Dedifferentiated amniotic fluid mesenchymal stem cell (primary cell): ENCODE results near the gene L3MBTL1.
A peak's percentile ranks its signal among the peaks of the same experiment; 100 is the strongest.
"Not testable (repeated sequence)": the region's sequence is repeated elsewhere in the genome, so short reads cannot be mapped to it uniquely, and the experiment has no call there.

Experiments
- DNase-seq: peaks from one replicate; pipeline ENCODE4 v3.0.0-alpha.2; 2016; ENCODE audit errors: extremely low spot score

L3MBTL1 gene

DNA sequence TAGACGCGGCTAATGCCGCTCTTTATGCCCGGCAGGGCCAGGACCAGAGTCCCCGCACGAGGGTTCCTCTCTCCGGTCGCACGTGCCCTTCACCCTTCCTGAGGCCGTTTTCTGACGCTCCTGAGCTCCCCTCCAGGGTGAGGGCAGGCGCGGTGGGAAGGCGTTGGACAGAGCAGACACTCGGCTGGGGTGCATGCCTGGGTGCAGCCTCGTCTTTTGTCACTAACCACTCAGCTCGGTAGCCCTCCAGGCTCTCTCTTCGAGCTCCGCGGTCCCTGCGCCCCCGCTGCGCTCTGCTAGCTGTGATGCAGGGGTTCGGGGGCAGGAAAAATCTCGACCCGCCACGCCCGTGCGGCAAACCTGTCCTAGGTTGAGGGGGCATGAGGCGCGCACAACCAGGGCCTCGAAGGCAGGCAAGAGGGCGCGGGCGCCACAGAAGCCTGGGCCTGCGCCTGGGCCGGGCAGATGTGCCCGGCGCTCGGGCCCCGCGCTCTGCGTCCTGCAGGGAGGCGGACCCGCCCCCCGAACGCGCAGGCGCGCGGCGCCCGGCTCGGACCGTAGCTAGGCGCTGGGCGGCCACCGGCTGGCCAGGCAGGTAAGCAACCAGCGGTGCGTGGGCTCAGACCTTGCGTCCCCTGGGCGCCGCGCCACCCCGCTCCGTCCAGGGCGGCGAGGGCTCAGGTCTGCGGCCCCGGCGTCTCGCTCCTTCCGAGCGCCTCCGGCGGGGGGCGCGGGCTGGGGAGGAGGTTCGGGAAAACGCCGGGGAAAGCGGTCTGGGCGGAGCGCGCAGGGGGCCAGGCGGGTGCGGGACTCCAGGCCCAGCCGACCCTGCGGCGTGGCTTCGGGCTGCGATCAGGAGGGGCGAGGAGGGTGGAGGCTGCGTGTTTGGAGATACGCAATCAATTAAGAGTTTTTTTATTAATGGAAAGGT is at the start of gene L3MBTL1:
L3MBTL1 (plus strand) TSS at position 548 of the 931 bp plus-strand sequence. CDS start 5,807 bp downstream, outside the sequence.
- no peak for DNase-seq

DNA sequence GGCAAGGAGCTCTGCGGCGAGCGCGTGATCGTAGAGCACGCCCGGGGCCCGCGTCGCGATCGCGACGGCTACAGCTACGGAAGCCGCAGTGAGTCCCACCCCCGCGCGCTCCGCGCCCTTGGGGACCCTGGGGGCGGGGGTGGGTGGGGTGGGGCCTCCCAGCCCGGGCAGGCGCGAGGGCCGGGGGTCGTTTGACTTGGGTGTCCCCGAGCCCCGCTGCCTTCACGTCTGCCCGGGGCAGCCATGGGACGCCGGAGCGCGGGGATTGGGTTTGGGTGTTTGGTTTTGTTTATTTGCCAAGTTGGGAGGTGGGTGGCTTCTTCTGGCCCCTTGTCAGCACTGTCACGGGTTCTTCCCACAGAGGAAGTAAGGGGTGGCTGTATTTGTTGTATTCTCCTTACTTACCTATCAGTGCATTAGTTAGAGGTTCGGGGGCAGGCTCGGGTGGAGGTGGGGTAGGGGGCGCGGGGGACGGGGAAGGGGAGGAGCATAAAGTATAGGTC is 49.0 kb upstream of the L3MBTL1 start:
- no peak for DNase-seq

GRCh38 chr20:43459022-43459942 is 48.2 kb upstream of the L3MBTL1 start:
- no peak for DNase-seq

GRCh38 chr20:43460172-43460829 is 47.2 kb upstream of the L3MBTL1 start:
- DNase-seq, result no peak

DNA sequence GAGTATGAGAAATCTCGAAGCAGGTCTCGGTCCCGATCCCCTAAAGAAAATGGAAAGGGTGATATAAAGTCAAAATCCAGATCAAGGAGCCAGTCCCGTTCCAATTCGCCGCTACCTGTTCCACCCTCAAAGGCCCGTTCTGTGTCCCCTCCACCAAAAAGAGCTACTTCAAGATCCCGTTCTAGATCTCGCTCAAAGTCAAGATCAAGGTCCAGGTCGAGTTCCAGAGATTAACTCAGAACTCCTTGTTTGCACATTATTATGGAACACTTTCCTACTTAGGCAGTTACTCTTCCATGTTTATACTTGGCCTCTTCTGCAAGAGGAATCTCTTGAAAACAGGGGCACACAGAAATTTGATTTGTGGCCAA is 46.7 kb upstream of the L3MBTL1 start:
- DNase-seq, result no peak

DNA sequence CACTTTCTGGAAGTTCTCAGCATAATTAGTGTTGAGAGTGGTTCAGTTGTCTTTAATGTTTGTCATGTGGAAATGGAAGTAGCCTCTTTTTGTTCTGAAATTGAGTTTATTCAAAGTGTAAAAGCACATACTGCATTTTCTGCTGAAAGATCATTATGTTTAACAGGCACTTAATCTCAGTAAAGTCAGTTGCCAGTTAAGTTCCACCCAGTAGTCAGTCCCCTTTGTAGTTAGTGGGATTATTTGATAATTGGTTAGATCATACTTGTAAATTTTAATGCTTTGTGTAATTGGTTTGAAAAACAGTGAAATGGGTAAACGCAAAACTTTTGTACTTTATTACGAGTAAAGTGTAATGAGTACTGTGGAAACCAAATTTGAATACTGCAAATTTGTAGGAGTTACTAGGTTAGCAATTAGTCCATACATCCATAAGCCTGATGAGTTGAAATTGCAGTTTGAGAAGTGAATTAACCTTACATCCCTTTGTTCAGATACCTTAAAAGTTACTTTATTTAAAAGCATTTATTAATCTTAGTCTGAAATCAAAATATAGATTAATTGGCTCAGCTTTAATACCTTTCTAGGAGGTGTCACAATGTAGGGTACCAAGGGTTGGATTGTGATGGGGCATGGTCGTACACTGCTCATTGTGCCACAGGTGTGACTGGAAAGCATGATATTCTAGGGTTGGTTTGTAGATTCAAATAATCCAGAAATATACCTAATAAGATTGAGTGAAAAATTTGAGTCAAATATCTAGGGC is 45.4 kb upstream of the L3MBTL1 start:
- no peak for DNase-seq

GRCh38 chr20:43462660-43463526 is 44.6 kb upstream of the L3MBTL1 start:
- no peak for DNase-seq

DNA sequence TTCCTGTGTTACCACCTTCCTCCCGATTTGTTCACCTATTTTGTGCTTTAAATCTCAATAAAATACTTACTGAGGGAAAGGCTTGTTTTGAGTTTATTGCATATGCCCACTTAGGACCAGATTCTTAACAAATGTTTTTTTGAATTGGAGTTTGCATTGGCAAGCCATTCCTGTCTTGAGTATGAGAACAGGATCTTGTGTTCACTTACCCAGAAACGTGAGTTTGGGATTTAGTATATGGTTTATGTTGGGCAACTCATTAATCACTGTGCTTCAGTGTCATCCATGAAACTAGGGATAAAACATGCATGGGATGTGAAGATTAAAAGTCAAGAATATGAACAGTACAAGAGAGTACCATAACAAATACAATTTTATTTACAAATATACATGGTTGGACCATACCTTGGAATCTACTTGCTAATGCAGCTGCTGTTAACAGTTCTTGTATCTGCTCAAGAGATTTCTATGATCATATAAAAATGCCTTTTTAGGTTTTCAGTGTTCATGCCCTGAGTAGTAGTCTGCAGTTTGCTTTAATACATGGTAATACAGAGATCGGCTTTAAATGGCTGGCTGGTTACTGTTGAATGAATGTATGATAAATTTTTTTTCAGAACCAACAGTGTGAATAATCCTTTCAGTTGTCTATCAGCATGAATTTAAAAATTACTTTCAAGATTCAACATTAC is 43.8 kb upstream of the L3MBTL1 start:
- DNase-seq, result no peak

DNA sequence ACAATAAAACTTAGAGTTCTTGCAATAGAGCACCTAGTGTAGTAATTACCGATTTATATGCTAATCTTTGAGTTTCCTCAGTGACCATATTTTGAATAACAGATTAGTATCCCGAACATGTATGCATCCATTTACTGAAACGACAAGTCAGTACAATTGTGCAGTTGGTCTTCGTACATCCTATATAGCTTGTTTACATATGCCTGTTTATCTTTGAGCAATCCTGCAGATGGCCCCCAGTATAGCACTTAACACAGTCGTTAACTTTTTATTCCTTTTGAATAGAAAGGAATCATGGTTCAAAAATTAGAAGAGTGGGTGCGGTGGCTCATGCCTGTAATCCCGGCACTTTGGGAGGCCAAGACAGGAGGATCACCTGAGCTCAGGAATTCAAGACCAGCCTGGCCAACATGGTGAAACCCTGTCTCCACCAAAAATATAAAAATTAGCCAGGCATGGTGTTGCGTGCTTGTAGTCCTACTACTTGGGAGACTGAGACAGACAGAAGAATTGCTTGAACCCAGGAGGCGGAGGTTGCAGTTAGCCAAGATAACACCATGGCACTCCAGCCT is 43.2 kb upstream of the L3MBTL1 start:
- no peak for DNase-seq

DNA sequence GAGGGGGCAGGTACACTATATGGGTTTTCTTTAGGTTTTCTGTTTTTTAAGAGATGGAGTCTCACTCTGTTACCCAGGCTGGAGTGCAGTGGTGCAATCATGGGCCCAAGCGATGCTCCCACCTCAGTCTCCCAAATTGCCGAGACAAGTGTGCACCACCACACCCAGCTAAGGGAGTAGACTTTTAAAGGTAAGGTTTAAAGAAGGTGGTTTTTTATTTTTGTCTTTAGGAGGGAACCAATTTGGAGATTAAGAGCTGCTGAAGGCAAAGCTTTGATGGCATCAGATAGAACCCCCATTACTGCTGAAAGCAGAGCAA is 41.9 kb upstream of the L3MBTL1 start:
- no peak for DNase-seq

DNA sequence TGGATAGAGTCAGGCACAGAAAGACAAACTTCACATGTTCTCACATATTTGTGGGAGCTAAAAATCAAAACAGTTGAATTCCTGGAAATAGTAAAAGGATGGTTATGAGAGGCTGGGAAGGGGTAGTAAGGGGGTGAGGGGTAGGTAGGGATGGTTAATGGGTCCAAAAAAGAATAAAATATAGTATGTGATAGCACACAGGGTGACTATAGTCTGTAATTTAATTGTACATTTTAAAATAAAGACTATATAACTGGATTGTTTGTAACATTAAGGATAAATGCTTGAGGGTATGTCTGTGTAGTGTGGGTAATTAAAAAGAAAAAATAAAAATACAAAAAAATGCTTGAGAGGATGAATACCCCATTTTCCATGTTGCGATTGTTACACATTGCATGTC is 39.9 kb upstream of the L3MBTL1 start:
- DNase-seq, result no peak

DNA sequence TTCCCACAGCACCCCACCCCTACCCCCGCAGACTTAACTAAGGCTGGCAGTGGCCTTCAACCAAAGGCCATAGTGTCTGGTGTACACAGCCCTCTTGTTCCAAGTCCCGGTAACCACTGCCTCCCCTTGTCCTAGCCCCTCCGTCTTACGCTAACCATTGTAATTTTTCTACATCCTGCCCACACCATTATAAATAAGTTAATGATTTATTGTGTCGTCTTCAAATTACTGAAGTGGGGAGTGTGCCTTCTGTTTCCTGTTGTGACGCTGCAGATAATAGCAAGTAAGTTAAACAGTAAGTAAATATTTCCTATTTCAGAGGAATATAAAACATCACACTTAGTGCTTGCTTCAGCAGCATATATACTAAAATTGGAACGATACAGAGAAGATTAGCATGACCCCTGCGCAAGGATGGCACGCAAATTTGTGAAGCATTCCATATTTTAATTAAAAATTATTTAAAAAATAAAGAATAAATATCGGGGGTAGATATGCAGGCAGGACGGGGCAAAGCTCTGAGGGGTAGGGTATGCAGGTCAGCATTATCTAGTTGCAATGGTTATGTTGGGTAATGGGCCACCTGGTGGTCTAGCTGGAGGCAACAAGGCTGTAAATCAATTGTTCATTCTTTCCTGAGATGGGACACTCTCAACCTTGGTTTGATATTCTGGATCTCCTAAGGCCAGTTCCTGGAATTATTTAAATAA is 34.7 kb upstream of the L3MBTL1 start:
- no peak for DNase-seq

DNA sequence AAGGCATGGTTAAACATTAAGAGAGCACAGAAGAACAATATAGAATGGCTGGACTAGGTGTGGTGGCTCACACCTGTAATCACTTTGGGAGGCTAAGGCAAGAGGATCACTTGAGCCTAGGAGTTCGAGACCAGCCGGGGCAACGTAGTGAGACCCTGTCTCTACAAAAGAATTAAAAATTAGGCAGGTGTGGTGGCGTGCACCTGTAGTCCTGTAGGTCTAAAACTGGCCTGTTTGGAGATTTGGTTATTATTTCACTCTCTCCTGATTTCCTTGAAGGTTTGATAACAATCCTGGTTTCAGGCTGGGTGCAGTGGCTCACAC is 34.2 kb upstream of the L3MBTL1 start:
- no peak for DNase-seq

DNA sequence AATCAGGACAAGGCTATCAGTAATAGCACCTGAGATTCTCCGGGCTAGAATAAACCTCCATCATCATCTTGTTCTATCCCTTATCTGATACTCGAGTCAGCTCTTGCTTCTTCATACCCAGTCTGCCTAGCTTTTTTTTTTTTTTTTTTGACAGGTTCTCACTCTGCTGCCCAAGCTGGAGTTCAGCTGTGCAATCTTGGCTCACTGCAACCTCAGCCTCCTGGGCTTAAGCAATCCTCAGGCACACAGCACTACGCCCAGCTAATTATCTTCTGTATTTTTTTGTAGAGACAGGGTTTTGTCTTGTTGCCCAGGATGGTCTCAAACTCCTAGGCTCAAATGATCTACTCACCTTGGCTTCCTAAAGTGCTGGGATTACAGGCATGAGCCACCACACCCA is 30.3 kb upstream of the L3MBTL1 start:
- no peak for DNase-seq

GRCh38 chr20:43477619-43478018 is 29.9 kb upstream of the L3MBTL1 start:
- no peak for DNase-seq

DNA sequence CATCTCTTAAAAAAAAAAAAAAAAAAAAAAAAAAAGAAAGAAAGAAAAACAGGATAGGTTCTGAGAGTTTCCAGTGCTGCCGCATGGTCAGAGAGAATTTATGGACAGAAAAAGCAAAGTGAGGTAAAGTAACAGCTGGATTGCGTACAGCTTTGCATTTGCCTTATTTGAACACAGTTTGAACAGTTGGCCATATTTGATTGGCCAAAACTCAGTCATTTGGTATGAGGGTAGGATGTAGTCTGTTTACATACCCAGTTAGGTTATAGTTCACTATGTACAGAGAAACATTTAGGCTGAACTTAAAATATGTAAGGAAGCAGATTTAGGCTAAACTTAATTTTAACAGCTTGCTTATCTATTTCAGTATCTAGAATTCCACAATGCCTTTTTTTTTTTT is 17.5 kb upstream of the L3MBTL1 start:
- no peak for DNase-seq

DNA sequence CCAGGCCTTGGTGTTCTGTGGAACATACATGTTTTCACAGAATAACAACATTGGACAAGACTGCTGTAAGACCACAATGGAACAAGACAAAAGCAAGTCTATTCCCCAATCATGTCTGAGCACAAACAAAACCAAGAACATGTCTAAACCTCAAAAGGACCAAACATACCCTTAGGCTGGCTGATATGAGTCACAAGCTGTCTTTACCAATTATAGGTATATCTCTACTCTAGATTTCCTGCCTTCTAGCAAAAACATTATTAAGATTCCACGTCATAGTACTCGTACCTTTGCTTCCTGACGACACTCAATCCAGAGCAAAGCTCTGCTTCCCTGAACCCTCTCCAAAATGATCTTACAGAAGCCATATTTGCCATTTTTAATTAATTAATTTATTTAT is 15.4 kb upstream of the L3MBTL1 start:
- DNase-seq, result peak; percentile 19

GRCh38 chr20:43495388-43495787 is 12.1 kb upstream of the L3MBTL1 start:
- DNase-seq, result no peak

DNA sequence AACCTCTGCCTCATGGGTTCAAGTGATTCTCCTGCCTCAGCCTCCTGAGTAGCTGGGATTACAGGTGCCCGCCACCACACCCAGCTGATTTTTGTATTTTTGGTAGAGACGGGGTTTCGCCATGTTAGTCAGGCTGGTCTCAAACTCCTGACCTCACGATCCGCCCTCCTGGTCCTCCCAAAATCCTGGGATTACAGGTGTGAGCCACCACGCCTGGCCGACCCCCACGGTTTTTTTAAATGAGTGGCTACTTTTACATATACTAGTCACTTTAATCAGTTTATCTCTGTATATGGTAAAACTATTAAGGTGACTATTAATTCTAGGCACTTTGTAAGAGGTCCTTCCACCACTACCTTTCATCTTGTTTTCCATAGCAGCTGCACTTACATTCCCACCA is 5.5 kb upstream of the L3MBTL1 start:
- not testable (repeated sequence) for DNase-seq
